Stimulated activated effector memory CD8-positive, alpha-beta T cell treated with anti-CD3 and anti-CD28 coated beads, Interleukin-12 subunit alpha, Interleukin-12 subunit beta, amount 100 ng/mL, for 72 hours (primary cell): ENCODE measurements around the gene OBSCN.

Source experiments
- ATAC-seq: fragments of 150-1000 bp; cut with Tn5 transposase; 2 replicates; pipeline ENCODE4 v1.10.0; 2021
- DNase-seq, 2 donors: peaks; one replicate each; pipeline ENCODE4 v3.0.0; 2021 to 2022; ENCODE audit warnings: low spot score in 2 of 2
- H3K27ac Mint-ChIP-seq: one replicate; pipeline ENCODE4 v1.8.0; 2022; ENCODE audit warnings: mild to moderate bottlenecking, mixed read lengths
- H3K36me3 Mint-ChIP-seq: one replicate; pipeline ENCODE4 v1.8.0; 2022; ENCODE audit warnings: mild to moderate bottlenecking, mixed read lengths
- H3K4me1 Mint-ChIP-seq: one replicate; pipeline ENCODE4 v1.8.0; 2022; ENCODE audit warnings: mixed read lengths
- H3K4me3 Mint-ChIP-seq: one replicate; pipeline ENCODE4 v1.8.0; 2022; ENCODE audit warnings: mild to moderate bottlenecking, mixed read lengths
- H3K9me3 Mint-ChIP-seq: one replicate; pipeline ENCODE4 v1.8.0; 2022; ENCODE audit warnings: mixed read lengths

OBSCN gene

GRCh38 chr1:228284521-228284920 lies 76.7 kb downstream of the OBSCN start:
- Mint-ChIP-seq H3K27ac (no peak overlapping the region), H3K36me3 (peaks cover 5% of the 10 kb centered on the region), H3K4me1 (peaks cover 13% of the 10 kb centered on the region), H3K9me3 (no peaks in the 10 kb centered on the region), H3K4me3 (no peak overlapping the region)
- ATAC-seq = no peak
- no peak for DNase-seq

- H3K4me3 Mint-ChIP-seq = no peak overlapping the region
- DNase-seq (no peak), ATAC-seq (no peak)
- H3K4me1 Mint-ChIP-seq = peaks cover 13% of the 10 kb centered on the region
- H3K36me3 Mint-ChIP-seq = peaks cover 5% of the 10 kb centered on the region
- H3K9me3 Mint-ChIP-seq = no peaks in the 10 kb centered on the region
- no peak overlapping the region for H3K27ac Mint-ChIP-seq
Measured at GRCh38 chr1:228285661-228286504, 78.0 kb downstream of the OBSCN start.

DNA sequence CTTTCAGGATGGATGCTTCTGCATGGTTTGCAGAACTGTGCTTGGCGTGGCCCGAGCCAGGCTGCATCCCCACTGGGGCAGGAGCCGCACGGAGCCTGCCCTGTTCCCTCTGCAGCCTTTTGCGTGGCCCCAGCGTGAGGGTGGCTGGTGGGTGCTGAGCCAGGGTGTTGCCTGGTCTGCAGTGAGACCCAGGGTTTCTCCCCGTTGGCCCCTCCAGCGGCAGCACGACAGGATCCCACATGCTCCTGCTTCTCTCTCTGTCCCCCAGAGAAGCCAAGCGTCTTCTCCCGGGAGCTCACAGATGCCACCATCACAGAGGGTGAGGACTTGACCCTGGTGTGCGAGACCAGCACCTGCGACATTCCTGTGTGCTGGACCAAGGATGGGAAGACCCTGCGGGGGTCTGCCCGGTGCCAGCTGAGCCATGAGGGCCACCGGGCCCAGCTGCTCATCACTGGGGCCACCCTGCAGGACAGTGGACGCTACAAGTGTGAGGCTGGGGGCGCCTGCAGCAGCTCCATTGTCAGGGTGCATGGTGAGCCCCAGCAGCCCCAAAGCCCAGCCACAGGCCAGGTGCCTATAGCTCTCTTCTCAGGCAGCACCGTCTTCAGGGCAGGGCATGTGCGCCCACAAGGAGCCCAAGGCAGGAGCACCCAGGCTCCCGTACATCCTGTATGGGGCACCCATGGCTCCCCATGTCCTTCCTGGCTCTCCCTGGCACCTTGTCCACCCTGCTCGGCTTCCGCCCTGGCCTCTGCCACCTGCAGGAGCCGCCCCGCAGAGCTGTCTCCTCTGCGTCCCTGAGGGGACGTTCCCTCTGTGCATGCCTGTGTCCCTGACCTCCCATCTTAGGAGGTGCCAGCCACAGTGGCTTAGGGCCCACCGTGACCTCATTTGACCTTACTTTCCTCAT lies 78.9 kb downstream of the OBSCN start:
- H3K27ac Mint-ChIP-seq = no peak overlapping the region
- no peak overlapping the region for H3K4me3 Mint-ChIP-seq

DNA sequence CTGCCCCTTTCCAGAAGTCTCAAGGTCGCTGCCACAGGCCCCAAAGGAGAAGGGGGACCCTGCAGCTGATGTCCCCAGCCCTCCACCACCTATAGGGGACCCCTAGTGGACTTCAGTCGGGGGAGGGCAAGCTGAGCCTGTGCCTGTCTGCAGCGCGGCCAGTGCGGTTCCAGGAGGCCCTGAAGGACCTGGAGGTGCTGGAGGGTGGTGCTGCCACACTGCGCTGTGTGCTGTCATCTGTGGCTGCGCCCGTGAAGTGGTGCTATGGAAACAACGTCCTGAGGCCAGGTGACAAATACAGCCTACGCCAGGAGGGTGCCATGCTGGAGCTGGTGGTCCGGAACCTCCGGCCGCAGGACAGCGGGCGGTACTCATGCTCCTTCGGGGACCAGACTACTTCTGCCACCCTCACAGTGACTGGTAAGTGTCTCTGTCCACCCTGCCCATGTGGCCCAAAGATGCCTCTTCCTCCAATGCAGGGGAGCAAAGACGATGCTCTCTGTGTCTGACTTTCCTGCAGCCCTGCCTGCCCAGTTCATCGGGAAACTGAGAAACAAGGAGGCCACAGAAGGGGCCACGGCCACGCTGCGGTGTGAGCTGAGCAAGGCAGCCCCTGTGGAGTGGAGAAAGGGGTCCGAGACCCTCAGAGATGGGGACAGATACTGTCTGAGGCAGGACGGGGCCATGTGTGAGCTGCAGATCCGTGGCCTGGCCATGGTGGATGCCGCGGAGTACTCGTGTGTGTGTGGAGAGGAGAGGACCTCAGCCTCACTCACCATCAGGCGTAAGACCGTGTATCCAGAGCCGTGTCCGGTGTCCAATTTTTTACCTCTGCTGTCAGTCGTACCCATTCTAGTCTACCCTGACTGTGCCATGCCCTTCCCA lies 79.9 kb downstream of the OBSCN start:
- Mint-ChIP-seq H3K36me3 (peaks cover 5% of the 10 kb centered on the region), H3K4me3 (no peak overlapping the region), H3K9me3 (no peaks in the 10 kb centered on the region), H3K27ac (peak overlapping the region; percentile 65), H3K4me1 (peaks cover 19% of the 10 kb centered on the region)
- ATAC-seq (no peak), DNase-seq (no peak)

More for the DNA sequence above, 78.9 kb downstream of the OBSCN start:
- ATAC-seq (no peak), DNase-seq (no peak)
- Mint-ChIP-seq H3K36me3 (peaks cover 5% of the 10 kb centered on the region), H3K4me1 (peaks cover 13% of the 10 kb centered on the region), H3K9me3 (no peaks in the 10 kb centered on the region)

DNA sequence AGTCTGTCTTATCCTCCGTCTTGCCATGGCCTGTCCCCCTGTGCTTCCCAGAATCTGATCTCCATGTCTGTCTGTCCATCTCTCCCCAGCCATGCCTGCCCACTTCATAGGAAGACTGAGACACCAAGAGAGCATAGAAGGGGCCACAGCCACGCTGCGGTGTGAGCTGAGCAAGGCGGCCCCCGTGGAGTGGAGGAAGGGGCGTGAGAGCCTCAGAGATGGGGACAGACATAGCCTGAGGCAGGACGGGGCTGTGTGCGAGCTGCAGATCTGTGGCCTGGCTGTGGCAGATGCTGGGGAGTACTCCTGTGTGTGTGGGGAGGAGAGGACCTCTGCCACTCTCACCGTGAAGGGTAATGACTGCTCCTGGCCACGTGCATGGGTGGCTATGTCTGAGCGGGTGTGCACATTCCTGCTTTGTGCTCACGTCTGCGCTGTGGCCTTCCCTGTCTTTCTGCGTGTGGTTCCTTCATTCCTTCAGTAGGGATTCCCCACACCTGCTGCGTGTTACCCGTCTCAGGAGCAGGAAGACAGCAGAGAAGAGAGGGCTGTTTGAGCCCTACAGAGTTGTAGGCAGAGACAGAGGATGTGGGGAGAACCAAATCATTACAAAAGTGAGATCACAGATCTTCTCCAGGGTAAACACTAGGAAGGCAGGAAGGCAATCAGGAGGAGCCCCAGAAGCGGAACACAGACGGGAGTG lies 80.8 kb downstream of the OBSCN start:
- peaks cover 5% of the 10 kb centered on the region for H3K36me3 Mint-ChIP-seq
- DNase-seq = no peak
- peaks cover 19% of the 10 kb centered on the region for H3K4me1 Mint-ChIP-seq
- H3K9me3 Mint-ChIP-seq = no peaks in the 10 kb centered on the region
- no peak overlapping the region for H3K4me3 Mint-ChIP-seq
- peak overlapping the region; percentile 65 for H3K27ac Mint-ChIP-seq
- ATAC-seq = peak; percentile 40

DNA sequence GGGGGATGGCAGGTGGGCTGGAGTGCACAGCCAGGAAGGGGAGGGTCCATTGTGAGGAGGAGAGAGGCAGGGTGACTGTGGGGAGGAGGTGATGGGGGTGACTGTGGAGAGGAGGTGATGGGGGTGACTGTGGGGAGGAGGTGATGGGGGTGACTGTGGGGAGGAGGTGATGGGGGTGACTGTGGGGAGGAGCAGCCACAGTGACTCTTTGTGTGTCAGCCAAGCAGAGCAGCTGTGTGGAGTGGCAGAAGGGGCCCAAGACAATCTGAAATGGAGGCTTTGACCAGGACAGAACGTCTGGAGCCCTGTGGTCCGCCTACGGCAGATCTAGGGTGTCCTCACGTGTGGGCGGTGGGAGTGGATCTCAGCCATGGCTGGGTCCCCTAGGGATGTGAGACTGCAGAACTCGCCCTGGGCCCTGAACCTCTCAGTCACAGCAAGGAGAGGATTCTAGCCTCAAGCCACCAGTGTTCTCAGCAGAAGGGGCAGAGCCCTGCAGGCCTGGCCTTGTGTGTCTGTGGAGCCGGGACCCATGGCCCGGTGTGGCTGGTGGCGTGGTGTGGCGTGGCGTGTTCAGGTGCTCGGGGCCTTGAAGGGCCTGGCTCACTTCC lies 81.5 kb downstream of the OBSCN start:
- ATAC-seq (peak; percentile 50), DNase-seq (no peak)
- Mint-ChIP-seq H3K9me3 (no peaks in the 10 kb centered on the region), H3K36me3 (peaks cover 5% of the 10 kb centered on the region), H3K4me1 (peaks cover 19% of the 10 kb centered on the region), H3K27ac (peak overlapping the region; percentile 65), H3K4me3 (no peak overlapping the region)

DNA sequence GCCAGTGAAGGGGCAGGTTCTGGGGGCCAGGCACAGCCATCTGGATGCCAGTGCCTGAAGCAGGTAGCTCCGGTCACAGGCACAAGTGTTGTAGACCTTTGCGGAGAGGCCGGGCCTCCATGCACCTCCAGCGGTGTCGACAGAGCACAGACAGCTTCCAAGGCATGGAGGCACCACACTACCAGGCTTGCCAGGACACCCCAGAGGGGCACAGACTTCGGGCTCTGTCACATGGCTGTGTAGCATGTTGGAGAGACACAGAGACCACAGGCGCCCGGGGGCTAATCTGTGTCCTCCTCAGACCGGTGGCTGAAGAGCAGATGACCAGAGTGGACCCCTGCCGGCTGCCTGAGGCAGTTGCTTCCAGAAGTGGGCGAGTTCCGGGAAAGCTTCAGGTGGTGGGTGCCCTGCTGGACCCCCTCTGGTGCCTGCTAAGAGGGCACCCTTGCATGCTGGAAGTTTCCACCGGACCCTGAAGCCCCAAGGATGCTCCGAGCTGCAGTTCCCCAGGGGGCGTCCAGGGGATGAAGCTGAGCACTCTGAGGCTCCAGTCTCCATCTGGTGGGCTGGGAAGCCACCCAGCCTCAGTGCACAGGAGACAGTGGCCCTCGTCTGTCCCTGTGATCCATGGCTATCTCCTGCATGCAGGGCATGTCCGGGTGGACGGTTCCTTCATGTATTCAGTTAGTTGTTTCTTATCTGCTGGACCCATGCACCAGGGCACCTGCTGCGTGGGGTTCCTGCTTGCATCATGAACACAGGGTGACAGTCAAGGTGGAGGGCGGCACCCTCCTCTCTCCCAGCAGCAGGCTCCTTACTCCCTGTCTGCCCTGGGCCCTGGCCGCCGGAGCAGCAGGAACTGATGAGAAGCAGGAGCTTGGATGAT lies 82.4 kb downstream of the OBSCN start:
- H3K4me3 Mint-ChIP-seq = no peak overlapping the region
- H3K27ac Mint-ChIP-seq = peak overlapping the region; percentile 65
- peaks cover 19% of the 10 kb centered on the region for H3K4me1 Mint-ChIP-seq
- no peaks in the 10 kb centered on the region for H3K9me3 Mint-ChIP-seq
- no peak for DNase-seq
- ATAC-seq = no peak
- peaks cover 5% of the 10 kb centered on the region for H3K36me3 Mint-ChIP-seq

GRCh38 chr1:228291906-228292608 lies 84.2 kb downstream of the OBSCN start:
- ATAC-seq = no peak
- Mint-ChIP-seq H3K36me3 (no peaks in the 10 kb centered on the region), H3K4me1 (peaks cover 19% of the 10 kb centered on the region), H3K27ac (no peak overlapping the region), H3K4me3 (no peak overlapping the region), H3K9me3 (no peaks in the 10 kb centered on the region)
- DNase-seq = no peak

DNA sequence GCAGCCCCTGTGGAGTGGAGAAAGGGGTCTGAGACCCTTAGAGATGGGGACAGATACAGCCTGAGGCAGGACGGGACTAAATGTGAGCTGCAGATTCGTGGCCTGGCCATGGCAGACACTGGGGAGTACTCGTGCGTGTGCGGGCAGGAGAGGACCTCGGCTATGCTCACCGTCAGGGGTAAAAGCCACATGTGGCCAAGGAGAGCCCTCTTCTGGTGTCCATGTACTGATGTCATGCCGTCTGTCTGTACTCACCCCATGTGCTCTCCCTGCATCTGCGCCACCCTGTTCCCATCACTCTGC lies 84.7 kb downstream of the OBSCN start:
- ATAC-seq (no peak), DNase-seq (no peak)
- peak overlapping the region; percentile 60 for H3K27ac Mint-ChIP-seq
- H3K4me1 Mint-ChIP-seq = peaks cover 19% of the 10 kb centered on the region
- H3K9me3 Mint-ChIP-seq = peaks cover 1% of the 10 kb centered on the region
- H3K36me3 Mint-ChIP-seq = no peaks in the 10 kb centered on the region
- no peak overlapping the region for H3K4me3 Mint-ChIP-seq

GRCh38 chr1:228293393-228293792 lies 85.5 kb downstream of the OBSCN start:
- DNase-seq (no peak), ATAC-seq (no peak)
- Mint-ChIP-seq H3K4me3 (no peak overlapping the region), H3K9me3 (peaks cover 5% of the 10 kb centered on the region), H3K36me3 (no peaks in the 10 kb centered on the region), H3K4me1 (peaks cover 16% of the 10 kb centered on the region), H3K27ac (peak overlapping the region; percentile 60)

GRCh38 chr1:228293816-228294500 lies 86.1 kb downstream of the OBSCN start:
- no peak for ATAC-seq
- peaks cover 11% of the 10 kb centered on the region for H3K4me1 Mint-ChIP-seq

GRCh38 chr1:228294717-228295116 lies 86.9 kb downstream of the OBSCN start:
- H3K4me3 Mint-ChIP-seq = no peak overlapping the region
- H3K36me3 Mint-ChIP-seq = no peaks in the 10 kb centered on the region
- H3K9me3 Mint-ChIP-seq = peaks cover 5% of the 10 kb centered on the region
- no peak overlapping the region for H3K27ac Mint-ChIP-seq
- DNase-seq (no peak), ATAC-seq (no peak)
- peaks cover 6% of the 10 kb centered on the region for H3K4me1 Mint-ChIP-seq

More at GRCh38 chr1:228293816-228294500, 86.1 kb downstream of the OBSCN start:
- Mint-ChIP-seq H3K36me3 (no peaks in the 10 kb centered on the region), H3K4me3 (no peak overlapping the region), H3K27ac (peak overlapping the region; percentile 60), H3K9me3 (peaks cover 5% of the 10 kb centered on the region)
- no peak for DNase-seq
